Measurements from ENCODE around the gene NR1H4.

GRCh38 chr12:100553936-100554335 is 80.3 kb downstream of the NR1H4 start:
- TF ChIP-seq POLR2A (IDR thresholded peaks at IDR 0.05) (no peak), CTCF (IDR thresholded peaks at IDR 0.05) (no peak), EP300 (IDR thresholded peaks at IDR 0.05; ENCODE audit: low read depth) (no peak), POLR2AphosphoS5 (IDR thresholded peaks at IDR 0.05) (no peak)
